Spleen (tissue), 7 donors: Measurements from ENCODE around the gene PDE4D.

Source experiments
- CTCF ChIP-seq, 11 experiments: fragments of 200-600 bp in 7 of 11; fragments of 450-650 bp in 4 of 11; sonication (generic) in 4 of 11; IDR thresholded peaks in 8 of 11; conservative IDR thresholded peaks in 3 of 11; 1 replicate in 7 of 11; 2 replicates in 4 of 11; pipeline versions ENCODE4 v1.4.0 to v1.8.0; 2016 to 2021; ENCODE audit warnings: antibody characterized with exemption in 11 of 11, inconsistent platforms in 4 of 11, mild to moderate bottlenecking in 1 of 11
- POLR2A ChIP-seq, 3 donors: fragments of 450-650 bp; IDR thresholded peaks; one replicate each; pipeline ENCODE4 v1.5.1; 2017; ENCODE audit warnings: antibody characterized with exemption in 3 of 3, mild to moderate bottlenecking in 1 of 3
- POLR2AphosphoS5 ChIP-seq, 3 donors: sonication (generic); formaldehyde crosslinking; IDR thresholded peaks; one replicate each; pipeline ENCODE4 v1.5.1; 2017; ENCODE audit warnings: antibody characterized with exemption in 3 of 3
- donor health status: DM: no; HTN: no; CAD: no; lungs with moderate emphysema.
- donor health status: DM: no; HTN: no; CAD: no.
- donor health status: DM: no; HTN: no; CAD: no.

GRCh38 chr5:59100875-59101274 lies 792.7 kb downstream of the PDE4D start:
- TF ChIP-seq CTCF (IDR thresholded peaks at IDR 0.05 in 8 of 11, conservative IDR thresholded peaks at IDR 0.05 in 3 of 11) (no peak), POLR2A (IDR thresholded peaks at IDR 0.05) (no peak), POLR2AphosphoS5 (IDR thresholded peaks at IDR 0.05) (no peak)
